Liver (tissue), 9 donors: Measurements from ENCODE around the gene TNFRSF12A. TPM values are rescaled to one million over a fixed set of nuclear protein-coding genes. Genes with fewer than 3 reads are reported as not detected.
A peak's percentile ranks its signal among the peaks of the same experiment; 100 is the strongest.

Experiments
- DNase-seq: peaks from one replicate; pipeline ENCODE4 v3.0.0-alpha.2; 2017; ENCODE audit warnings: low spot score
- H3K27ac ChIP-seq, 2 donors: one replicate each; pipeline ENCODE4 v1.7.0; 2013; ENCODE audit warnings: inconsistent platforms in 2 of 2, low read length in 2 of 2, control low read depth in 1 of 2, low read depth in 1 of 2, mild to moderate bottlenecking in 1 of 2
- H3K27me3 ChIP-seq, 4 donors: one replicate each; pipeline versions ENCODE4 v1.6.1 to v1.7.0; 2013; ENCODE audit warnings: low read length in 3 of 4, inconsistent platforms in 1 of 4, mild to moderate bottlenecking in 1 of 4, moderate library complexity in 1 of 4; ENCODE audit not compliant: control insufficient read depth in 4 of 4, insufficient read depth in 4 of 4
- H3K36me3 ChIP-seq, 4 donors: one replicate each; pipeline versions ENCODE4 v1.6.1 to v1.7.0; 2013; ENCODE audit warnings: low read length in 3 of 4, mild to moderate bottlenecking in 3 of 4, low read depth in 1 of 4, moderate library complexity in 1 of 4; ENCODE audit not compliant: control insufficient read depth in 4 of 4, insufficient read depth in 3 of 4
- H3K4me1 ChIP-seq, 4 donors: one replicate each; pipeline versions ENCODE4 v1.6.1 to v1.7.0; 2013; ENCODE audit warnings: low read length in 3 of 4, mild to moderate bottlenecking in 3 of 4, moderate library complexity in 1 of 4; ENCODE audit not compliant: control insufficient read depth in 4 of 4, insufficient read depth in 4 of 4
- H3K4me3 ChIP-seq, 3 donors: one replicate each; pipeline versions ENCODE4 v1.6.1 to v1.7.0; 2013; ENCODE audit warnings: low read length in 3 of 3, control low read depth in 1 of 3, low read depth in 1 of 3, mild to moderate bottlenecking in 1 of 3
- H3K9ac ChIP-seq, 2 donors: one replicate each; pipeline ENCODE4 v1.7.0; 2013; ENCODE audit warnings: low read length in 2 of 2, mild to moderate bottlenecking in 2 of 2, moderate library complexity in 2 of 2, control low read depth in 1 of 2, low read depth in 1 of 2
- H3K9me3 ChIP-seq, 4 donors: one replicate each; pipeline versions ENCODE4 v1.6.1 to v1.7.0; 2013; ENCODE audit warnings: low read length in 3 of 4; ENCODE audit not compliant: control insufficient read depth in 4 of 4
- EGR1 ChIP-seq, 2 donors: IDR thresholded peaks; 2 replicates each; pipeline ENCODE4 v1.6.1; 2016 to 2018; ENCODE audit warnings: antibody characterized with exemption in 2 of 2, low read depth in 2 of 2
- FOXA1 ChIP-seq: IDR thresholded peaks from 2 replicates; pipeline ENCODE4 v1.6.1; 2016; ENCODE audit warnings: antibody characterized with exemption
- FOXA2 ChIP-seq: IDR thresholded peaks from 2 replicates; pipeline ENCODE4 v1.6.1; 2016; ENCODE audit warnings: antibody characterized with exemption
- GABPA ChIP-seq, 2 donors: IDR thresholded peaks in 1 of 2; conservative IDR thresholded peaks in 1 of 2; 2 replicates each; pipeline ENCODE4 v1.6.1; 2016; ENCODE audit warnings: antibody characterized with exemption in 2 of 2, mild to moderate bottlenecking in 1 of 2, moderate library complexity in 1 of 2
- HNF4A ChIP-seq, 2 donors: conservative IDR thresholded peaks; 2 replicates each; pipeline ENCODE4 v1.6.1; 2016; ENCODE audit warnings: antibody characterized with exemption in 2 of 2, mild to moderate bottlenecking in 2 of 2
- HNF4G ChIP-seq: IDR thresholded peaks from 2 replicates; pipeline ENCODE4 v1.6.1; 2016; ENCODE audit warnings: antibody characterized with exemption
- JUND ChIP-seq, 2 donors: IDR thresholded peaks; 2 replicates each; pipeline ENCODE4 v1.6.1; 2016; ENCODE audit warnings: antibody characterized with exemption in 2 of 2
- NR2F2 ChIP-seq: IDR thresholded peaks from 2 replicates; pipeline ENCODE4 v1.6.1; 2016; ENCODE audit warnings: antibody characterized with exemption
- RAD21 ChIP-seq, 2 donors: IDR thresholded peaks; 2 replicates each; pipeline ENCODE4 v1.6.1; 2016; ENCODE audit warnings: antibody characterized with exemption in 2 of 2, mild to moderate bottlenecking in 2 of 2
- RXRA ChIP-seq, 2 donors: IDR thresholded peaks; 2 replicates each; pipeline ENCODE4 v1.6.1; 2017 to 2018; ENCODE audit warnings: antibody characterized with exemption in 2 of 2, mild to moderate bottlenecking in 1 of 2
- SP1 ChIP-seq: IDR thresholded peaks from 2 replicates; pipeline ENCODE4 v1.6.1; 2018; ENCODE audit warnings: antibody characterized with exemption, mild to moderate bottlenecking
- TAF1 ChIP-seq: conservative IDR thresholded peaks from 2 replicates; pipeline ENCODE4 v1.6.1; 2016; ENCODE audit warnings: antibody characterized with exemption, mild to moderate bottlenecking
- YY1 ChIP-seq: IDR thresholded peaks from 2 replicates; pipeline ENCODE4 v1.6.1; 2016; ENCODE audit warnings: antibody characterized with exemption, mild to moderate bottlenecking
- WGBS: extraction: QIAGEN DNeasy Blood & Tissue Kit; methylation state at CpG from one replicate; pipeline ENCODE4 v1.1.7; 2013; 5-methylcytosine and 5-hydroxymethylcytosine counted together
- polyA plus RNA-seq, 2 donors: library from polyadenylated mRNA; stranded (reverse) in 1 of 2; unstranded in 1 of 2; fragments of 200-250 nt in 1 of 2; fragments of >200 nt in 1 of 2; fragmentation: Nextera tagmentation in 1 of 2; extraction: Ambion mirVana in 1 of 2; gene quantifications; one replicate each; pipeline versions ENCODE4 v1.2.1 to v1.2.3, GENCODE V29; 2013 to 2015
- total RNA-seq, 2 donors: library from RNA; depleted of rRNA; stranded (reverse); fragments of >200 nt; gene quantifications; one replicate each; pipeline ENCODE4 v1.2.3, GENCODE V29; 2014
- TF ChIP-seq, protein P1 (sequence below): IDR thresholded peaks from 2 replicates; pipeline ENCODE4 v1.6.1; 2016; ENCODE audit warnings: antibody characterized with exemption
- TF ChIP-seq, protein P2 (sequence below): fragments of 150-350 bp; IDR thresholded peaks from 2 replicates; pipeline ENCODE4 v1.5.1; 2017; ENCODE audit warnings: improper control_type of control experiment, low read depth, low read length; ENCODE audit not compliant: missing input control
- TF ChIP-seq, protein P3 (sequence below): IDR thresholded peaks from 2 replicates; pipeline ENCODE4 v1.6.1; 2016; ENCODE audit warnings: antibody characterized with exemption, mild to moderate bottlenecking
- TF ChIP-seq, protein P4 (sequence below): IDR thresholded peaks from 2 replicates; pipeline ENCODE4 v1.6.1; 2016; ENCODE audit warnings: antibody characterized with exemption
- TF ChIP-seq, protein P5 (sequence below): IDR thresholded peaks from 2 replicates; pipeline ENCODE4 v1.6.1; 2016; ENCODE audit warnings: antibody characterized with exemption
- donor health status: healthy.
- donor health status: healthy.
- donor health status: healthy.
- donor health status: healthy.
- donor health status: healthy.

Gene TNFRSF12A
- total and polyA plus RNA-seq, 4 donors, result 7.9 to 35.5 (median 9.1) TPM

DNA sequence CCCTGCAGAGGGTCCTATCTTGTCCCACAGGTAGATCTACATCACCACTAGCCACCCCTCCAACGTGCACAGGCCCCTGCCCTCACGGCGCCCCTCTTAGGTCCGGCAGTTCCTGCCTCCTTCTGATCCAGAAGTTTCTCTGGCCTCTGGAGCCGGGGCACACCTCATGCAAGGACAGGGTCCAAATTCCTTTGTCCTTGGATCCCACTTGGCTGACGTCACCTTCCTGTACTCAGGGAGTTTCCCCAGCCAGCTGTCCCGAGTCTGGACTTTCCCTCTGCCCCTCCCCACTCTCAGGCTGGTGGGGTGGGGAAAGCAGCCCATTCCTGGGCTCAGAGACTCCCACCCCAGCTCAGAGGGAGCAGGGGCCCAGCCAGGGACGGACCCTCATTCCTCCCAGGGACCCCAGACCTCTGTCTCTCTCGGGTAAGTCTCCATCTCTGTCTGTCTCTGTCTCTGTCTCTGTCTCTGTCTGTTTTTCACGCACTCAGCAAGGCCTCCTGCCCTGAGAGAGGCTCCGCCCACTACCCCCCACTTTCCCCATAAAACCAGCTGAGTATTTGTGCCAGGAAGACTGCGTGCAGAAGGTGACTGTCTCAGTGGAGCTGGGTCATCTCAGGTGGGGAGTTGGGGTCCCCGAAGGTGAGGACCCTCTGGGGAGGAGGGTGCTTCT lies 45.0 kb downstream of the TNFRSF12A start, which contains the start of gene IL32:
Gene IL32, plus strand, starts transcription at position 572 of the 673 bp plus-strand sequence. CDS start 172 bp downstream, outside the sequence.
- Histone ChIP-seq H3K36me3 (peaks cover 0 to 9% (median 3%) of the 10 kb centered on the region in 4 donors), H3K4me3 (peak within 1 kb of the TSS; percentile 51 to 89 (median 84)), H3K9ac (peak within 1 kb of the TSS; percentile 84 to 97), H3K9me3 (no peaks in the 10 kb centered on the region), H3K27me3 (no peaks in the 10 kb centered on the region), H3K4me1 (peaks cover under 1 to 15% (median 8%) of the 10 kb centered on the region in 4 donors), H3K27ac (peak within 1 kb of the TSS; percentile 82 to 88)
- 29% methylated on average over 13 of the region's 13 CpGs for whole genome bisulfite sequencing
- TF ChIP-seq RAD21 (IDR thresholded peaks at IDR 0.05), result no peak
- TF ChIP-seq FOXA2, result no peak
- TF ChIP-seq HNF4G, result peak; percentile 93
- TF ChIP-seq, protein P1, sequence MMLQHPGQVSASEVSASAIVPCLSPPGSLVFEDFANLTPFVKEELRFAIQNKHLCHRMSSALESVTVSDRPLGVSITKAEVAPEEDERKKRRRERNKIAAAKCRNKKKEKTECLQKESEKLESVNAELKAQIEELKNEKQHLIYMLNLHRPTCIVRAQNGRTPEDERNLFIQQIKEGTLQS, result peak; percentile 77
- no peak for TF ChIP-seq EGR1 (IDR thresholded peaks at IDR 0.05; ENCODE audit: low read depth in 2 of 2)
- peak in 1 of 2 donors; percentile 37 for TF ChIP-seq GABPA (IDR thresholded peaks at IDR 0.05 in 1 of 2, conservative IDR thresholded peaks at IDR 0.05 in 1 of 2)
- TF ChIP-seq JUND (IDR thresholded peaks at IDR 0.05), result peak; percentile 94
- peak; percentile 46 for TF ChIP-seq NR2F2
- TF ChIP-seq, protein P2, sequence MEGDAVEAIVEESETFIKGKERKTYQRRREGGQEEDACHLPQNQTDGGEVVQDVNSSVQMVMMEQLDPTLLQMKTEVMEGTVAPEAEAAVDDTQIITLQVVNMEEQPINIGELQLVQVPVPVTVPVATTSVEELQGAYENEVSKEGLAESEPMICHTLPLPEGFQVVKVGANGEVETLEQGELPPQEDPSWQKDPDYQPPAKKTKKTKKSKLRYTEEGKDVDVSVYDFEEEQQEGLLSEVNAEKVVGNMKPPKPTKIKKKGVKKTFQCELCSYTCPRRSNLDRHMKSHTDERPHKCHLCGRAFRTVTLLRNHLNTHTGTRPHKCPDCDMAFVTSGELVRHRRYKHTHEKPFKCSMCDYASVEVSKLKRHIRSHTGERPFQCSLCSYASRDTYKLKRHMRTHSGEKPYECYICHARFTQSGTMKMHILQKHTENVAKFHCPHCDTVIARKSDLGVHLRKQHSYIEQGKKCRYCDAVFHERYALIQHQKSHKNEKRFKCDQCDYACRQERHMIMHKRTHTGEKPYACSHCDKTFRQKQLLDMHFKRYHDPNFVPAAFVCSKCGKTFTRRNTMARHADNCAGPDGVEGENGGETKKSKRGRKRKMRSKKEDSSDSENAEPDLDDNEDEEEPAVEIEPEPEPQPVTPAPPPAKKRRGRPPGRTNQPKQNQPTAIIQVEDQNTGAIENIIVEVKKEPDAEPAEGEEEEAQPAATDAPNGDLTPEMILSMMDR, result no peak
- peak; percentile 56 for TF ChIP-seq YY1
- TF ChIP-seq, protein P3, sequence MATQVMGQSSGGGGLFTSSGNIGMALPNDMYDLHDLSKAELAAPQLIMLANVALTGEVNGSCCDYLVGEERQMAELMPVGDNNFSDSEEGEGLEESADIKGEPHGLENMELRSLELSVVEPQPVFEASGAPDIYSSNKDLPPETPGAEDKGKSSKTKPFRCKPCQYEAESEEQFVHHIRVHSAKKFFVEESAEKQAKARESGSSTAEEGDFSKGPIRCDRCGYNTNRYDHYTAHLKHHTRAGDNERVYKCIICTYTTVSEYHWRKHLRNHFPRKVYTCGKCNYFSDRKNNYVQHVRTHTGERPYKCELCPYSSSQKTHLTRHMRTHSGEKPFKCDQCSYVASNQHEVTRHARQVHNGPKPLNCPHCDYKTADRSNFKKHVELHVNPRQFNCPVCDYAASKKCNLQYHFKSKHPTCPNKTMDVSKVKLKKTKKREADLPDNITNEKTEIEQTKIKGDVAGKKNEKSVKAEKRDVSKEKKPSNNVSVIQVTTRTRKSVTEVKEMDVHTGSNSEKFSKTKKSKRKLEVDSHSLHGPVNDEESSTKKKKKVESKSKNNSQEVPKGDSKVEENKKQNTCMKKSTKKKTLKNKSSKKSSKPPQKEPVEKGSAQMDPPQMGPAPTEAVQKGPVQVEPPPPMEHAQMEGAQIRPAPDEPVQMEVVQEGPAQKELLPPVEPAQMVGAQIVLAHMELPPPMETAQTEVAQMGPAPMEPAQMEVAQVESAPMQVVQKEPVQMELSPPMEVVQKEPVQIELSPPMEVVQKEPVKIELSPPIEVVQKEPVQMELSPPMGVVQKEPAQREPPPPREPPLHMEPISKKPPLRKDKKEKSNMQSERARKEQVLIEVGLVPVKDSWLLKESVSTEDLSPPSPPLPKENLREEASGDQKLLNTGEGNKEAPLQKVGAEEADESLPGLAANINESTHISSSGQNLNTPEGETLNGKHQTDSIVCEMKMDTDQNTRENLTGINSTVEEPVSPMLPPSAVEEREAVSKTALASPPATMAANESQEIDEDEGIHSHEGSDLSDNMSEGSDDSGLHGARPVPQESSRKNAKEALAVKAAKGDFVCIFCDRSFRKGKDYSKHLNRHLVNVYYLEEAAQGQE, result peak; percentile 75
- TF ChIP-seq HNF4A (conservative IDR thresholded peaks at IDR 0.05), result peak; percentile 99 to 100
- TF ChIP-seq SP1, result peak; percentile 91
- TF ChIP-seq, protein P4, sequence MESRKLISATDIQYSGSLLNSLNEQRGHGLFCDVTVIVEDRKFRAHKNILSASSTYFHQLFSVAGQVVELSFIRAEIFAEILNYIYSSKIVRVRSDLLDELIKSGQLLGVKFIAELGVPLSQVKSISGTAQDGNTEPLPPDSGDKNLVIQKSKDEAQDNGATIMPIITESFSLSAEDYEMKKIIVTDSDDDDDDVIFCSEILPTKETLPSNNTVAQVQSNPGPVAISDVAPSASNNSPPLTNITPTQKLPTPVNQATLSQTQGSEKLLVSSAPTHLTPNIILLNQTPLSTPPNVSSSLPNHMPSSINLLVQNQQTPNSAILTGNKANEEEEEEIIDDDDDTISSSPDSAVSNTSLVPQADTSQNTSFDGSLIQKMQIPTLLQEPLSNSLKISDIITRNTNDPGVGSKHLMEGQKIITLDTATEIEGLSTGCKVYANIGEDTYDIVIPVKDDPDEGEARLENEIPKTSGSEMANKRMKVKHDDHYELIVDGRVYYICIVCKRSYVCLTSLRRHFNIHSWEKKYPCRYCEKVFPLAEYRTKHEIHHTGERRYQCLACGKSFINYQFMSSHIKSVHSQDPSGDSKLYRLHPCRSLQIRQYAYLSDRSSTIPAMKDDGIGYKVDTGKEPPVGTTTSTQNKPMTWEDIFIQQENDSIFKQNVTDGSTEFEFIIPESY, result no peak
- TF ChIP-seq, protein P5, sequence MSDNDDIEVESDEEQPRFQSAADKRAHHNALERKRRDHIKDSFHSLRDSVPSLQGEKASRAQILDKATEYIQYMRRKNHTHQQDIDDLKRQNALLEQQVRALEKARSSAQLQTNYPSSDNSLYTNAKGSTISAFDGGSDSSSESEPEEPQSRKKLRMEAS, result peak; percentile 72
- TF ChIP-seq TAF1, result peak; percentile 24
- TF ChIP-seq FOXA1, result no peak
- peak; percentile 86 to 89 for TF ChIP-seq RXRA (IDR thresholded peaks at IDR 0.05)
- peak; percentile 46 for DNase-seq
